Vagina (tissue), 2 donors: ENCODE measurements around the gene ZBTB11. TPM values are rescaled to one million over a fixed set of nuclear protein-coding genes. Genes with fewer than 3 reads are reported as not detected.
"Not testable (repeated sequence)": the region's sequence is repeated elsewhere in the genome, so short reads cannot be mapped to it uniquely, and the experiment has no call there.

Experiments
- DNase-seq, 2 donors: peaks; one replicate each; pipeline ENCODE4 v3.0.0-alpha.2; 2017; ENCODE audit errors: extremely low spot score in 2 of 2
- H3K27ac ChIP-seq: fragments of 200-600 bp; sonication (generic); one replicate; pipeline ENCODE4 v1.5.1; 2019
- H3K27me3 ChIP-seq: fragments of 200-600 bp; sonication (generic); one replicate; pipeline ENCODE4 v1.5.1; 2019
- H3K36me3 ChIP-seq, 2 donors: fragments of 200-600 bp; sonication (generic); one replicate each; pipeline ENCODE4 v1.5.1; 2017 to 2019
- H3K4me1 ChIP-seq: fragments of 200-600 bp; sonication (generic); one replicate; pipeline ENCODE4 v1.5.1; 2019
- H3K4me3 ChIP-seq, 2 donors: fragments of 200-600 bp; sonication (generic); 1 replicate in 1 of 2; 2 replicates in 1 of 2; pipeline ENCODE4 v1.5.1; 2016 to 2019
- H3K9me3 ChIP-seq: fragments of 200-600 bp; sonication (generic); one replicate; pipeline ENCODE4 v1.5.1; 2019
- POLR2A ChIP-seq, 2 donors: fragments of 450-650 bp; IDR thresholded peaks; one replicate each; pipeline ENCODE4 v1.6.1; 2017; ENCODE audit warnings: antibody characterized with exemption in 2 of 2, mild to moderate bottlenecking in 2 of 2, moderate library complexity in 2 of 2
- POLR2AphosphoS5 ChIP-seq, 2 donors: sonication (generic); formaldehyde crosslinking; IDR thresholded peaks; one replicate each; pipeline ENCODE4 v1.9.0; 2017; ENCODE audit warnings: antibody characterized with exemption in 2 of 2, mild to moderate bottlenecking in 2 of 2, low read depth in 1 of 2; ENCODE audit not compliant: insufficient read depth in 1 of 2
- intact Hi-C: fragments of 100-400 bp; cut with DNase I; formaldehyde crosslinking; loops from one replicate; pipeline ENCODE4 v1.15.1; 2023
- total RNA-seq: library from RNA; depleted of rRNA; stranded (reverse); fragments of >200 nt; gene quantifications from one replicate; pipeline ENCODE4 v1.2.3, GENCODE V29; 2016
- TF ChIP-seq, protein P1 (sequence below), 3 experiments: fragments of 450-650 bp in 2 of 3; fragments of 200-600 bp in 1 of 3; sonication (generic) in 1 of 3; IDR thresholded peaks; one replicate each; pipeline ENCODE4 v1.5.1; 2017 to 2019; ENCODE audit warnings: antibody characterized with exemption in 3 of 3, mild to moderate bottlenecking in 2 of 3, moderate library complexity in 2 of 3

The ZBTB11 gene
- total RNA-seq, 1 donor from 2014 or later, result 27.5 TPM

DNA sequence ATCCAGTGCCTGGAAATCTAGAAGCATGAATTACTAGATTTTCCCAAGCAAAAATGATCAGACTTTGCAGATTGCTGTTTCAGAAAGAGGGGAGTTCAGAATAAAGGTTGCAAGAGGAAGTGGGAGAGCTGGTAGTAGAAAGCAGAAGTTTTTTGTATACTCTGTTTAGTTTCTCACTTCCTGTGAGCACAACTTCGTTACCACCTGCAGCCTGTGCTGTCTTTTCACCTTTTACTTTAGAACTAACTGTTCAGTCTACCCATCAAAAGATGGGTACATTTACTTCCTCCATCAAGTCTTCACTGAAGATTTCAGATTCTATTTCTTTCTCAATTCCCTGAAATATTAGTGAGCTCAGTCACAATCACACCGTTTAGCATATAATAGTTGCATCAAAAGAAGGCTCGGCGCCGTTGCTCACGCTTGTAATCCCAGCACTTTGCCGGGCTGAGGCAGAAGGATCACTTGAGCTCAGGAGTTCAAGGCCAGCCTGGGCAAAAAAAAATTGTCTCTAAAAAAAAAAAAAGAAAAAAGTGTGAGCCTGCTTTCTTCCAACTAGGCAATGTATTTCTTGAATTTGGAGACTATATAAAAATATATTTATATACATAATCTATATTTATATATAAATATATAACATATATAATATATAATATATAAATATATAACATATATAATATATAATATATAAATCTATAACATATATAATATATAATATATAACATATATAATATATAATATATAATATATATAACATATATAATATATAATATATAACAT is 45.7 kb upstream of the ZBTB11 start:
- TF ChIP-seq, protein P1, sequence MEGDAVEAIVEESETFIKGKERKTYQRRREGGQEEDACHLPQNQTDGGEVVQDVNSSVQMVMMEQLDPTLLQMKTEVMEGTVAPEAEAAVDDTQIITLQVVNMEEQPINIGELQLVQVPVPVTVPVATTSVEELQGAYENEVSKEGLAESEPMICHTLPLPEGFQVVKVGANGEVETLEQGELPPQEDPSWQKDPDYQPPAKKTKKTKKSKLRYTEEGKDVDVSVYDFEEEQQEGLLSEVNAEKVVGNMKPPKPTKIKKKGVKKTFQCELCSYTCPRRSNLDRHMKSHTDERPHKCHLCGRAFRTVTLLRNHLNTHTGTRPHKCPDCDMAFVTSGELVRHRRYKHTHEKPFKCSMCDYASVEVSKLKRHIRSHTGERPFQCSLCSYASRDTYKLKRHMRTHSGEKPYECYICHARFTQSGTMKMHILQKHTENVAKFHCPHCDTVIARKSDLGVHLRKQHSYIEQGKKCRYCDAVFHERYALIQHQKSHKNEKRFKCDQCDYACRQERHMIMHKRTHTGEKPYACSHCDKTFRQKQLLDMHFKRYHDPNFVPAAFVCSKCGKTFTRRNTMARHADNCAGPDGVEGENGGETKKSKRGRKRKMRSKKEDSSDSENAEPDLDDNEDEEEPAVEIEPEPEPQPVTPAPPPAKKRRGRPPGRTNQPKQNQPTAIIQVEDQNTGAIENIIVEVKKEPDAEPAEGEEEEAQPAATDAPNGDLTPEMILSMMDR (IDR thresholded peaks at IDR 0.05), result no peak
- TF ChIP-seq POLR2A (IDR thresholded peaks at IDR 0.05) (no peak), POLR2AphosphoS5 (IDR thresholded peaks at IDR 0.05; ENCODE audit: insufficient read depth in 1 of 2, low read depth in 1 of 2) (no peak)
- peaks cover 0 to 8% of the 10 kb centered on the region in 2 donors for H3K36me3 ChIP-seq
- H3K27ac ChIP-seq, result no peak overlapping the region
- H3K4me1 ChIP-seq, result peaks cover 4% of the 10 kb centered on the region
- intact Hi-C loops, result no loop called here
- H3K9me3 ChIP-seq, result no peaks in the 10 kb centered on the region
- no peak for DNase-seq
- no peak overlapping the region for H3K4me3 ChIP-seq
- H3K27me3 ChIP-seq, result no peaks in the 10 kb centered on the region

DNA sequence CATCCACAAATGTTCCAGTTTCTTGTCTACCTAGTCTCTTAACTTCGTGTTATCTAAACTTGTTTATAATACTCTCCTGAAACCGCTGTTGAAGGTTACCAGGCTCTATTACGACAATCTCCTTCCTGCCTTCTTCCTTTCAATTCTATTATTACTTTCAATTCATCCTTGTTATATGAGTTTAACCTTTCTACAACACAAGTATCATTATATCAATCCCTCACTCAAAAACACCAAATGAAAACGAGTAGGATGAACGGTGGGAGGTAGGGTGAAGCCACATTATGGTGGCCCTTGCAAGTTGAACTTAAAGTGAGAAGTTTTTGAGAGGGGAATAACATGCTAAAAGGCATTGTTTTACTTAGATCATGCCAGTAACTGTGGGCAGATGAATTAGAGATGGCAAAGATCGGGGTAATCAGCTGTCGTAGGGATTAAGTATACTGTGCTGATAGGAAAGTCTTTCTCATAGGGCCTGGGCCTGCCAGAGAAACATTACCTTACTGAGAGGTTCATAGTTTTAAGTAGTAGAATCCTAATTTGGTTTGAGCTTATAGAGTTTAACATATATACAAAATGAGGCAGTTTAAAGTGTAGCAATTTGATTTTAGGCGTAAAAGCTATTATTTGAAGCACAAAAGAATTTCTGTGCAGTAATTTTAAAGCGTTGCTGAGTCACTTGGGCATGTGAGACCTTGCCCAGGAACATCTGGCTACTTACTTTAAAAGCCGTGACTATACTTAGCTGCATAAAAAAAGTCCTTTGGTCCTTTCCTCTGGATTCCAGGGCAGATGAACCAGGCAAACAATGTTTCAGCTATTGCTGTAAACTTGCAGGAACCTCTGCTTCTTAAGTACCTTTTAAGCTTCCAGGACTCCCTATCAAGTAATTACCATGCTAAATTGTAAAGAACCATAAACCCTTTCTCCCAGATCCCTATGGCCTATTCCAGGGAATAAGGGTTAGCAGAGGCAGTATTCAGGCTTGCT is 44.2 kb upstream of the ZBTB11 start:
- no peaks in the 10 kb centered on the region for H3K9me3 ChIP-seq
- no peaks in the 10 kb centered on the region for H3K27me3 ChIP-seq
- no peak overlapping the region for H3K4me3 ChIP-seq
- no peak overlapping the region for H3K27ac ChIP-seq
- TF ChIP-seq POLR2AphosphoS5 (IDR thresholded peaks at IDR 0.05; ENCODE audit: insufficient read depth in 1 of 2, low read depth in 1 of 2), result peak in 1 of 2 donors; percentile 13
- TF ChIP-seq, protein P1 (IDR thresholded peaks at IDR 0.05), result no peak
- intact Hi-C loops, result no loop called here
- no peak for DNase-seq
- peaks cover 4% of the 10 kb centered on the region for H3K4me1 ChIP-seq
- H3K36me3 ChIP-seq, result no peaks in the 10 kb centered on the region

DNA sequence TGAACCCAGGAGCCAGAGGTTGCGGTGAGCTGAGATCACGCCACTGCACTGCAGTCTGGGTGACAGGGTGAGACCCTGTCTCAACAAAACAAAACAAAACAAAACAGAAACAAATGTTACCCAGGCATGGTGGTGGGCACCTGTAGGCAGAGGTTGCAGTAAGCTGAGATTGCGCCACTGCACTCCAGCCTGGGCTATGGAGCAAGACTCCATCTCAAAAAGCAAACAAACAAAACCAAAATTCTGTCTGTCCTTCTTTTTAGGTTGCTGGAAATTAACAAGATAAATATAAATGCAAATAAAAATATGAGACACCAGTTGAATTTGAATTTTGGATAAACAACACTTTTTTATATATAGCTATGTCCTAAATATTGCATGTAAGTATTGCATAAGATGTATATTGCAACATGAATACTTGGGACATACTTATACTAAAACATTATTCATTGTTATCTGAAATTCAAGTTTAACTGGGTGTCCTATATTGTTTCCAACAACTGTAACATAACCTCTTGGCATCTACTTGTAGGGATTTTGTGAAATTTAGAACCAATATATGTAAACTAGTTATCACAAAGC is 42.8 kb upstream of the ZBTB11 start:
- no peaks in the 10 kb centered on the region for H3K36me3 ChIP-seq
- peaks cover 4% of the 10 kb centered on the region for H3K4me1 ChIP-seq
- no peak overlapping the region for H3K27ac ChIP-seq
- TF ChIP-seq, protein P1 (IDR thresholded peaks at IDR 0.05), result no peak
- no peak for TF ChIP-seq POLR2AphosphoS5 (IDR thresholded peaks at IDR 0.05; ENCODE audit: insufficient read depth in 1 of 2, low read depth in 1 of 2)
- no peak for TF ChIP-seq POLR2A (IDR thresholded peaks at IDR 0.05)
- H3K4me3 ChIP-seq, result no peak overlapping the region
- DNase-seq, result no peak
- H3K9me3 ChIP-seq, result no peaks in the 10 kb centered on the region
- no peaks in the 10 kb centered on the region for H3K27me3 ChIP-seq
- intact Hi-C loops, result no loop called here

DNA sequence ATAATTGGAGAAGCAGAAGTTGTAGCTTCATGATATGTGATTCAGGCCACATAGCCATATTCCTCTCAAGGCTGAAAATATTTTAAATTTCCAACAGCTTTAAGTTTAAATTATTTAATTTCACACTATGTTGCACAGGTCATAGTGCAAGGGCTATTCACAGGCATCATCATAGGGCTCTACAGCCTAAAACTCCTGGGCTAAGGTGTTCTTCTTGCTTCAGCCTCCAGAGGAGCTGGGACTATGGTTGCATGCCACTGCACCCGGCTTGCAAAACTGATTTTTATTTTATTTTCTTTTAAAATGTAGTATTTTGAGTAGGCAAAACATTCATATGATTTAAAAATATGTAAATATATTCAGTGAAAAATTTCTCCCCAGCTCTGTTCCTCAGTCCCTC is 41.5 kb upstream of the ZBTB11 start:
- Histone ChIP-seq H3K4me1 (peaks cover 4% of the 10 kb centered on the region), H3K27ac (no peak overlapping the region), H3K36me3 (no peaks in the 10 kb centered on the region), H3K27me3 (no peaks in the 10 kb centered on the region), H3K9me3 (no peaks in the 10 kb centered on the region), H3K4me3 (no peak overlapping the region)
- no peak for DNase-seq
- no peak for TF ChIP-seq POLR2AphosphoS5 (IDR thresholded peaks at IDR 0.05; ENCODE audit: insufficient read depth in 1 of 2, low read depth in 1 of 2)
- intact Hi-C loops, result no loop called here

DNA sequence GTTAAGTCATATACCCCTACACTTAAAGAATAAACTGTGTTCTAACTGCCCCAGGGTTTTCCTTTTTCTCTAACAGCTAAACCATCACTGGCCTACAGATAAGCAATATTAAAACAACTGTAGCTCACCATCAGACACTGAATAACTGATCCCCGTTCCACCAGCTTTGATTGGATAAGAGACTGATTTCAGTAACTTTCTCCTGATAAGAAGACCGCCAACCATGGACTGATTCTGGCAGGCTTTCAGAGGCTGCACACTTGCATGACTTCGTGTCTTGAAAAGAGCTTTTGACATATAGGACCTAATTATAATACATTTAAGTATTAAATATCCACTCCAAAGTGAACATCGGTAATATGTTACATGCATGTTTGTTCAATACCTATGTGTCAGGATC is 32.2 kb upstream of the ZBTB11 start:
- no peaks in the 10 kb centered on the region for H3K36me3 ChIP-seq
- H3K4me1 ChIP-seq, result no peaks in the 10 kb centered on the region
- no peak for TF ChIP-seq POLR2A (IDR thresholded peaks at IDR 0.05)
- TF ChIP-seq, protein P1 (IDR thresholded peaks at IDR 0.05), result no peak
- no peak for TF ChIP-seq POLR2AphosphoS5 (IDR thresholded peaks at IDR 0.05; ENCODE audit: insufficient read depth in 1 of 2, low read depth in 1 of 2)
- H3K4me3 ChIP-seq, result no peak overlapping the region
- H3K27ac ChIP-seq, result no peak overlapping the region
- H3K27me3 ChIP-seq, result no peaks in the 10 kb centered on the region
- intact Hi-C loops, result no loop called here
- DNase-seq, result no peak
- no peaks in the 10 kb centered on the region for H3K9me3 ChIP-seq

DNA sequence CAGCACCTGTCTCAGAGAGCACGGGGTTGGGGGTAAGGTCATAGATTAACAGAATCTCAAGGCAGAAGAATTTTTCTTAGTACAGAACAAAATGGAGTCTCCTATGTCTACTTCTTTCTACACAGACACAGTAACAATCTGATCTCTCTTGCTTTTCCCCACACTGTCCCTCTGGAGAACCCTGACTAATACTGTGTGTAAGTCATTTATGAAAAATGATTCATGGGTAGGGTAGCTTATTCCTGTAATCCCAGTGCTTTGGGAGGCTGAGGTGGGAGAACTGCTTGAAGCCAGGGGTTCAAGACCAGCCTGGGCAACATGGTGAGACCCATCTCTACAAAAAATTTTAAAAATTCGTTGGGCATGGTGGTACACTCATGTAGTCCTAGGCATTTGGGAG is 27.7 kb upstream of the ZBTB11 start:
- H3K36me3 ChIP-seq, H3K27ac ChIP-seq, H3K27me3 ChIP-seq, intact Hi-C loops, DNase-seq, H3K9me3 ChIP-seq, H3K4me1 ChIP-seq, H3K4me3 ChIP-seq: not testable (repeated sequence)
